ENCODE data around the gene UPK2. TPM values are rescaled to one million over a fixed set of nuclear protein-coding genes. Genes with fewer than 3 reads are reported as not detected.
A peak's percentile ranks its signal among the peaks of the same experiment; 100 is the strongest.

The UPK2 gene
- total and polyA plus RNA-seq, 2 of the 13 experiments (the other 11 are each of a cell fraction or from before 2014, with no cell fraction given): not detected

DNA sequence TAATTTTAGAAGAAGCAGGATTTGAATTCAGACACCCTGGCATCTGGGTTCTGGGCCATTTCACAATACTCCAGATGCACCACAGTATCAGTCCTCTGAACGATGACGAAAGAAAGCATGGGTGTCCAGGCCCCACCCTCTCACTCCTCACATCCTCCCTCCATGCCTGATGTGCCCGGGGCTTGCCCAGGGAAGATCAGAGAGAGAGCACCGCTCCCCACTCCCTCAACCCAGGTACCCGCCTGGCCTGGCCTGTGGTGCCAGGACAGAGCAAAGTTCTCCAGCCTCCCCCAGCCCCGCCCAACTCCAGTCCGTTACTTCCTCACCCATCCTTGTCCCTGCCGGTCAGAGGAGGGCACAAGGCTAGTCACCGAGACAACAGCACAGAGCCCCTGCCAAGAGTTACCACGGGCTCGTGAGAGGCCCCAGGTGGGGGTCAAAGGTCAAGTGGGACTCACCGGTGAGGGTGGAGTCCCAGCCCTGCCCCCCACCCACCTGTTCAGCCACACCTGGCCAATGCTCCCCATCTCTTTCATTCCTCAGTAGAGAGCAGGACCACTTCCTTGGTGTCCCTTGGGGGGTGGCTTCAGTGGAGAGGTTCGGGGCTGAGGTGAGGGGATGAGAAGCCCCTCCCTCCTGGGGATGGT, 38.5 kb upstream of the UPK2 start (continued):
- TF ChIP-seq, protein P1, sequence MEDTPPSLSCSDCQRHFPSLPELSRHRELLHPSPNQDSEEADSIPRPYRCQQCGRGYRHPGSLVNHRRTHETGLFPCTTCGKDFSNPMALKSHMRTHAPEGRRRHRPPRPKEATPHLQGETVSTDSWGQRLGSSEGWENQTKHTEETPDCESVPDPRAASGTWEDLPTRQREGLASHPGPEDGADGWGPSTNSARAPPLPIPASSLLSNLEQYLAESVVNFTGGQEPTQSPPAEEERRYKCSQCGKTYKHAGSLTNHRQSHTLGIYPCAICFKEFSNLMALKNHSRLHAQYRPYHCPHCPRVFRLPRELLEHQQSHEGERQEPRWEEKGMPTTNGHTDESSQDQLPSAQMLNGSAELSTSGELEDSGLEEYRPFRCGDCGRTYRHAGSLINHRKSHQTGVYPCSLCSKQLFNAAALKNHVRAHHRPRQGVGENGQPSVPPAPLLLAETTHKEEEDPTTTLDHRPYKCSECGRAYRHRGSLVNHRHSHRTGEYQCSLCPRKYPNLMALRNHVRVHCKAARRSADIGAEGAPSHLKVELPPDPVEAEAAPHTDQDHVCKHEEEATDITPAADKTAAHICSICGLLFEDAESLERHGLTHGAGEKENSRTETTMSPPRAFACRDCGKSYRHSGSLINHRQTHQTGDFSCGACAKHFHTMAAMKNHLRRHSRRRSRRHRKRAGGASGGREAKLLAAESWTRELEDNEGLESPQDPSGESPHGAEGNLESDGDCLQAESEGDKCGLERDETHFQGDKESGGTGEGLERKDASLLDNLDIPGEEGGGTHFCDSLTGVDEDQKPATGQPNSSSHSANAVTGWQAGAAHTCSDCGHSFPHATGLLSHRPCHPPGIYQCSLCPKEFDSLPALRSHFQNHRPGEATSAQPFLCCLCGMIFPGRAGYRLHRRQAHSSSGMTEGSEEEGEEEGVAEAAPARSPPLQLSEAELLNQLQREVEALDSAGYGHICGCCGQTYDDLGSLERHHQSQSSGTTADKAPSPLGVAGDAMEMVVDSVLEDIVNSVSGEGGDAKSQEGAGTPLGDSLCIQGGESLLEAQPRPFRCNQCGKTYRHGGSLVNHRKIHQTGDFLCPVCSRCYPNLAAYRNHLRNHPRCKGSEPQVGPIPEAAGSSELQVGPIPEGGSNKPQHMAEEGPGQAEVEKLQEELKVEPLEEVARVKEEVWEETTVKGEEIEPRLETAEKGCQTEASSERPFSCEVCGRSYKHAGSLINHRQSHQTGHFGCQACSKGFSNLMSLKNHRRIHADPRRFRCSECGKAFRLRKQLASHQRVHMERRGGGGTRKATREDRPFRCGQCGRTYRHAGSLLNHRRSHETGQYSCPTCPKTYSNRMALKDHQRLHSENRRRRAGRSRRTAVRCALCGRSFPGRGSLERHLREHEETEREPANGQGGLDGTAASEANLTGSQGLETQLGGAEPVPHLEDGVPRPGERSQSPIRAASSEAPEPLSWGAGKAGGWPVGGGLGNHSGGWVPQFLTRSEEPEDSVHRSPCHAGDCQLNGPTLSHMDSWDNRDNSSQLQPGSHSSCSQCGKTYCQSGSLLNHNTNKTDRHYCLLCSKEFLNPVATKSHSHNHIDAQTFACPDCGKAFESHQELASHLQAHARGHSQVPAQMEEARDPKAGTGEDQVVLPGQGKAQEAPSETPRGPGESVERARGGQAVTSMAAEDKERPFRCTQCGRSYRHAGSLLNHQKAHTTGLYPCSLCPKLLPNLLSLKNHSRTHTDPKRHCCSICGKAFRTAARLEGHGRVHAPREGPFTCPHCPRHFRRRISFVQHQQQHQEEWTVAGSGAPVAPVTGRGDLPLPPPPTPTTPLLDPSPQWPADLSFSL (CRISPR knock-in tag; IDR thresholded peaks at IDR 0.05): no peak
- TF ChIP-seq ZNF484 (CRISPR knock-in tag; IDR thresholded peaks at IDR 0.05; ENCODE audit: borderline replicate concordance, low read depth): no peak
- no peak for TF ChIP-seq RBAK (CRISPR knock-in tag; IDR thresholded peaks at IDR 0.05)
- TF ChIP-seq ISL2 (CRISPR knock-in tag; IDR thresholded peaks at IDR 0.05): 0 out of 2 replicates have a peak, but pooled peaks have one; percentile 9
- TF ChIP-seq, protein P2, sequence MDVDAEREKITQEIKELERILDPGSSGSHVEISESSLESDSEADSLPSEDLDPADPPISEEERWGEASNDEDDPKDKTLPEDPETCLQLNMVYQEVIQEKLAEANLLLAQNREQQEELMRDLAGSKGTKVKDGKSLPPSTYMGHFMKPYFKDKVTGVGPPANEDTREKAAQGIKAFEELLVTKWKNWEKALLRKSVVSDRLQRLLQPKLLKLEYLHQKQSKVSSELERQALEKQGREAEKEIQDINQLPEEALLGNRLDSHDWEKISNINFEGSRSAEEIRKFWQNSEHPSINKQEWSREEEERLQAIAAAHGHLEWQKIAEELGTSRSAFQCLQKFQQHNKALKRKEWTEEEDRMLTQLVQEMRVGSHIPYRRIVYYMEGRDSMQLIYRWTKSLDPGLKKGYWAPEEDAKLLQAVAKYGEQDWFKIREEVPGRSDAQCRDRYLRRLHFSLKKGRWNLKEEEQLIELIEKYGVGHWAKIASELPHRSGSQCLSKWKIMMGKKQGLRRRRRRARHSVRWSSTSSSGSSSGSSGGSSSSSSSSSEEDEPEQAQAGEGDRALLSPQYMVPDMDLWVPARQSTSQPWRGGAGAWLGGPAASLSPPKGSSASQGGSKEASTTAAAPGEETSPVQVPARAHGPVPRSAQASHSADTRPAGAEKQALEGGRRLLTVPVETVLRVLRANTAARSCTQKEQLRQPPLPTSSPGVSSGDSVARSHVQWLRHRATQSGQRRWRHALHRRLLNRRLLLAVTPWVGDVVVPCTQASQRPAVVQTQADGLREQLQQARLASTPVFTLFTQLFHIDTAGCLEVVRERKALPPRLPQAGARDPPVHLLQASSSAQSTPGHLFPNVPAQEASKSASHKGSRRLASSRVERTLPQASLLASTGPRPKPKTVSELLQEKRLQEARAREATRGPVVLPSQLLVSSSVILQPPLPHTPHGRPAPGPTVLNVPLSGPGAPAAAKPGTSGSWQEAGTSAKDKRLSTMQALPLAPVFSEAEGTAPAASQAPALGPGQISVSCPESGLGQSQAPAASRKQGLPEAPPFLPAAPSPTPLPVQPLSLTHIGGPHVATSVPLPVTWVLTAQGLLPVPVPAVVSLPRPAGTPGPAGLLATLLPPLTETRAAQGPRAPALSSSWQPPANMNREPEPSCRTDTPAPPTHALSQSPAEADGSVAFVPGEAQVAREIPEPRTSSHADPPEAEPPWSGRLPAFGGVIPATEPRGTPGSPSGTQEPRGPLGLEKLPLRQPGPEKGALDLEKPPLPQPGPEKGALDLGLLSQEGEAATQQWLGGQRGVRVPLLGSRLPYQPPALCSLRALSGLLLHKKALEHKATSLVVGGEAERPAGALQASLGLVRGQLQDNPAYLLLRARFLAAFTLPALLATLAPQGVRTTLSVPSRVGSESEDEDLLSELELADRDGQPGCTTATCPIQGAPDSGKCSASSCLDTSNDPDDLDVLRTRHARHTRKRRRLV (CRISPR knock-in tag; IDR thresholded peaks at IDR 0.05): no peak
- TF ChIP-seq MEF2D (CRISPR knock-in tag; IDR thresholded peaks at IDR 0.05): no peak
- TF ChIP-seq CEBPG (CRISPR knock-in tag; IDR thresholded peaks at IDR 0.05): peak; percentile 78
- no peak for TF ChIP-seq KDM6A (CRISPR knock-in tag; IDR thresholded peaks at IDR 0.05; ENCODE audit: low read depth)
- TF ChIP-seq ELF1 (CRISPR knock-in tag; IDR thresholded peaks at IDR 0.05): 0 out of 2 replicates have a peak, but pooled peaks have one; percentile 19
- TF ChIP-seq, protein P3, sequence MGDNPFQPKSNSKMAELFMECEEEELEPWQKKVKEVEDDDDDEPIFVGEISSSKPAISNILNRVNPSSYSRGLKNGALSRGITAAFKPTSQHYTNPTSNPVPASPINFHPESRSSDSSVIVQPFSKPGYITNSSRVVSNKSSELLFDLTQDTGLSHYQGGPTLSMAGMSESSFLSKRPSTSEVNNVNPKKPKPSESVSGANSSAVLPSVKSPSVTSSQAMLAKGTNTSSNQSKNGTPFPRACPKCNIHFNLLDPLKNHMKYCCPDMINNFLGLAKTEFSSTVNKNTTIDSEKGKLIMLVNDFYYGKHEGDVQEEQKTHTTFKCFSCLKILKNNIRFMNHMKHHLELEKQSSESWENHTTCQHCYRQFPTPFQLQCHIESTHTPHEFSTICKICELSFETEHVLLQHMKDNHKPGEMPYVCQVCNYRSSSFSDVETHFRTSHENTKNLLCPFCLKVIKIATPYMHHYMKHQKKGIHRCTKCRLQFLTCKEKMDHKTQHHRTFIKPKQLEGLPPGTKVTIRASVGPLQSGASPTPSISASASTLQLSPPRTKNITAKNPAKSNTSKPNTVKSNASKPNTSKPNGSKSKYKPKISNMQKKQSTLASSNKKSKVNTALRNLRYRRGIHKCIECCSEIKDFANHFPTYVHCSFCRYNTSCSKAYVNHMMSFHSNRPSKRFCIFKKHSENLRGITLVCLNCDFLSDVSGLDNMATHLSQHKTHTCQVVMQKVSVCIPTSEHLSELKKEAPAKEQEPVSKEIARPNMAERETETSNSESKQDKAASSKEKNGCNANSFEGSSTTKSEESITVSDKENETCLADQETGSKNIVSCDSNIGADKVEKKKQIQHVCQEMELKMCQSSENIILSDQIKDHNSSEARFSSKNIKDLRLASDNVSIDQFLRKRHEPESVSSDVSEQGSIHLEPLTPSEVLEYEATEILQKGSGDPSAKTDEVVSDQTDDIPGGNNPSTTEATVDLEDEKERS (CRISPR knock-in tag; IDR thresholded peaks at IDR 0.05): no peak
- TF ChIP-seq, protein P4, sequence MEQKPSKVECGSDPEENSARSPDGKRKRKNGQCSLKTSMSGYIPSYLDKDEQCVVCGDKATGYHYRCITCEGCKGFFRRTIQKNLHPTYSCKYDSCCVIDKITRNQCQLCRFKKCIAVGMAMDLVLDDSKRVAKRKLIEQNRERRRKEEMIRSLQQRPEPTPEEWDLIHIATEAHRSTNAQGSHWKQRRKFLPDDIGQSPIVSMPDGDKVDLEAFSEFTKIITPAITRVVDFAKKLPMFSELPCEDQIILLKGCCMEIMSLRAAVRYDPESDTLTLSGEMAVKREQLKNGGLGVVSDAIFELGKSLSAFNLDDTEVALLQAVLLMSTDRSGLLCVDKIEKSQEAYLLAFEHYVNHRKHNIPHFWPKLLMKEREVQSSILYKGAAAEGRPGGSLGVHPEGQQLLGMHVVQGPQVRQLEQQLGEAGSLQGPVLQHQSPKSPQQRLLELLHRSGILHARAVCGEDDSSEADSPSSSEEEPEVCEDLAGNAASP (CRISPR knock-in tag; IDR thresholded peaks at IDR 0.05; ENCODE audit: borderline replicate concordance): no peak
- peak; percentile 46 for TF ChIP-seq GATAD2A (CRISPR knock-in tag; IDR thresholded peaks at IDR 0.05)
- TF ChIP-seq MIER2 (CRISPR knock-in tag; IDR thresholded peaks at IDR 0.05): no peak
- no peak for TF ChIP-seq ZBTB42 (CRISPR knock-in tag; IDR thresholded peaks at IDR 0.05)

Measured in HepG2 (cell line).